ENCODE measurements around the gene SLC37A3.
A peak's percentile ranks its signal among the peaks of the same experiment; 100 is the strongest.
"Not testable (repeated sequence)": the region's sequence is repeated elsewhere in the genome, so short reads cannot be mapped to it uniquely, and the experiment has no call there.

Gene SLC37A3

DNA sequence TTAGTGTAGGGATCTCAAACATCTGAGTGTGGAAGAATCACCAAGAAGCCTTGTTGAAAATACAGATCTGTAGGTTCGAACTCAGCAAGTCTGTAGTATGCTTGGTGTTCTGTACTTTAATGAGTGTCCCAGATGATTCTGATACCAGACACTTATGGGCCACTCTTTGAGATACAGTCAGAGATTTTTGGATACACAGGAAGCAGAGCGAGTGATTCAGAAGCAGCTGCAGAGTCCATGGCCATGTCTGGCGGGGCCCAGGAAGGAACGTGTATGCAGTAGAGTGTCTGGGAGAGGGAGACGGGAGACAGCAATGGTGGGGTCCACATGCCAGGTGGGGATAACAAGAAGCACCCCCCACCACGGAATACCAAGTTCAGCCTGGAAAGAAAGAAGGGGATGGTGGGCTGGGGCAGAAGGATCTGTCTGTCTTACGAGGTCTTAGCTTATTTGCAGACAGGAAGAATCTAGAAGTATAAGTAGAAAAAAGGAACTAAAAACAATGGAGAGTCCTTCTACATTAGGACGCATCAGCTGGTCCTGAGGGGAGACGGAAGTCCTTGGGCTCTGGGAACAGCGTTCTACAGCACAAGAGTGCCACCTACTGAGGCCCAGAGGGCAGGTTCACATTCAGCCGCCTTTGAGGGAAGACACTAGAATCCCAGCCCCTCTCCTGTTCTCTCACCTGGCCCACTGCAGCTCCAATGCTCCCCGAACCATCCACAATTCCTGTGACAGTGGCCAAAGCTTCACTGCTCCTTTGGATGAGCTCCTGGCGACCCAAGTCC, 55.4 kb downstream of the SLC37A3 start:
- peak; percentile 56 for DNase-seq

DNA sequence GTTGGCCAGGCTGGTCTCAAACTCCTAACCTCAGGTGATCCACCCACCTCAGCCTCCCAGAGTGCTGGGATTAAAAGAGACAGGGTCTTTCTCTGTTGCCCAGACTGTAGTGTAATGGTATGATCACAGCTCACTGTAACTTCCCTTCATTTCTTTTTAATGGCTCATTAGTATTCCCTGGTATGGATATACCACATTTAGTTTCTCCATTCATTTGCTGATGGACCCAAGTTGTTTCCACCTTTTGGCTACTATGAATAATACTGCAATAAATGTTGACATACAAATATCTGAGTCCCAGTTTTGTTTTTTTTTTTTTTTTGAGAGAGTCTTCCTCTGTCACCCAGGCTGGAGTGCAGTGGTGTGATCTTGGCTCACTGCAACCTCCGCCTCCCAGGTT, 59.4 kb downstream of the SLC37A3 start:
- not testable (repeated sequence) for DNase-seq

DNA sequence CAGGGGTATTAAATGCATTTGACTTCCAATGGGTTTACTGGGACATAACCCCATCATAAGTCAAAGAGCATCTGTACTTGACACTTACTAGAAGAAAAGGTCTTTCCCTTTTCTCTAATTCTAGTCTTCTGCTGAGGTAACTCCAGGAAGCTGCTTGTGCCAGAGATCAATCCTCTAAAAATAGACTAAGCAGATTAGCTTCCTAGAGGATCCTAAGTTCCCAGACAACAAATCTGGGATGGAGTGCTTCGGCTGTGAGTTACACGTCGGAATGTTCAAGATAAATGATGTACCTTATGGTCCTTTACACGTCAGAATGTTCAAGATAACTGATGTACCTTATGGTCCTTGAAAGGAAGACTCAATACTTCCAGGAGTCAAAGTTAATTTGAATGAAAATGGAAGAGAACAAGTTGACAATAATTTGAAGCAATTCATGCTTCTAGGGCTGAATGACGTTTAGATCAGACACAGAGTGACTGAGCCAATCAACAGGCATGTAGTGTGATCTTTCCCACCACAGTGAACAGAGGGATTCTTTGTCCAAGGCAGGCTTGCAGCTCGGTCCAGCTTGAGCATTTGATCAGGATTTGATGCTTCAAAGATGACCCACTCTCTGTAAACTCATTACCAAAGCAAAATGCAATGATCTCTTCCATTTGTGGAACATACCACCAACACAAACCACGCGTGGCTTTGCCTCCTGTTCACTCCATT, 63.8 kb downstream of the SLC37A3 start:
- DNase-seq: no peak

DNA sequence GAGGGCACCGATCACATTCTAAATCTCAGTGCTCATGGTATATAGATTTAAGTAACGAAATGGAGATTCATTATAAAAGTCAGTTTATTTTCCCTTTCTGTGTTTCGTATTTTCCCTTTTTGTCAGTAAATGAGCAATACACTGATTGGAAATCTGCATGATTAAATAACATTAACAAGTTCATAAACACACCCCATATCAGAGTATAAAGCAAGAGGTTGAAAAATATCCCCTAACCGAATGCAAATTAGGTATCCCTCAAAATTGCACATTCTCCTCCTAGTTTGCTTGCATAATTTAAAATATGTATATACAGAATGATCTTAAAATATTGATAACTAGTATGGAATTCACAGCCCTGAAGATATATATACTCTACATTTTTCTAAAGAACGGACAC, 64.6 kb downstream of the SLC37A3 start:
- no peak for DNase-seq

DNA sequence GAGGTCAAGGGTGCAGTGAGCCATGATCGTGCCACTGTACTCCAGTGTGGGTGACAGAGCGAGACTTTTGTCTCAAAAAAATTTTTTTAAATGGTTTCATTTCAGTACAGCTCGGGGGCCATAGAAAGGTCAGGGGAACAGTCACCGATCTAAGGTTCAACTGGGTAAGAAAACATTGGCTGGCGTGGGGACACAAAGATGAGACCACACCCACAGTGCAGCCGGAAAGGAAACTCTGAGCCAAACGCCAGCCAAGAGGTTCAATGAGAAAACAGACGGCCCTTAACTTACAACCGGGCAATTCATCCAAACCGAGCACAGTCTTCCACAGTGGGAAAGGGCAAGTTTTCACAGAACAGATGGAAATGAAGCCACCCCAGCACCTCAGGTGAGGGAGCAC, 65.1 kb downstream of the SLC37A3 start:
- DNase-seq: no peak

DNA sequence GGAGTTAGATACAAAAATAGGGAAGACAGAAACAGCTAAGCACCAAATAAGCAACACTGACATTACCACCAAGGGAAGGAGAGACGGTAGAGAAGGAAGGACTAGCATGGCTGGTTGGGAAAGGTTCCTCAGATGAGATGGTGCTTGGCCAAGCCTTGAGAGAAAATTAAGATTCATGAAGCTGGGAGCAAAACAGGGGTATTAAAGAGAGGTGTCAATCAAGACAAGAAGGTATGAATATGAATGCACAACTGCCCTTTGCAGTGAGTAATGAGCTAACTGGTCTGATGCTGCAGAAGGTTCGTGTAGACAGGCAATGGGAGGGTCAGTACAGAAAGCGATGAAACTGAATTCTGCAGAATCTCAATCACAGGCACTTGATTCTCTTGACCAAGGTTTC, 67.7 kb downstream of the SLC37A3 start:
- no peak for DNase-seq

DNA sequence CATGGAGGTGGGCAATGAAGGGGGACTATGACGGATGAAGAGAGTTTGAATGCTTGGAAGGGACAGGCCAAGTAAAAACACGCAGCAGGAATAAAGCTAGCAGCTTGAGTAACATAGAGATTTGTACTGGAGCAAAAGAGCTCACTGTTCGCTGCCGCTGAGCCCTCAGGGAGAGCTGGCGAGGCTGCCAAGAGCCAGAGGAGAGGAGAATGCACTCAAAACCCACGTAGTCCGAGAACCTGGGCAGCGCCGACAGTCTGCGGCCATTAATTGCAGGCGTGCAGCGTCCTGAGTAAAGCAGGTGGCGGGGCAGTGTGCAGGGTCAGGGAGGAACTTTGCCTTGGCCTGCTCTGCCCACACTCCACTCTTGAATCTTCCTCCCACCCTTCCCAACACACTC, 68.2 kb downstream of the SLC37A3 start:
- DNase-seq: no peak

DNA sequence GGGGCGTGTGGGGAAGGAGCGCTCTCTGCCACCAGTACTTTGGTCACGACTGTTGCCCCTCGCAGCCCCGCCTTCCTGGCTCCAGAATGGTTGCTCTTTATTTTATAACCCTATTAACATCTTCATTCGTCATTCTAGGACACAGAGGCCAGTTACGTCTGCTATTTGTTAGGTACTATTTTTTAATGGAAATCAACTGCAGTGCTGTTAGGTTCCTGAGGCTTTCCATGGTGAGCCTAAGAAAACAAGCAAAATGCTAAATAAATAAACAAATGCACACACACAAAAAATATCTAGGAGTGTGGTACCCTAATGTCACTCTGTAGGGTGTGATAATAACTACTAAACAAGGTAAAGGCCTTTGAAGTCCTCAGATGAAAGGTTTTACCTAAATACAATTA, 71.1 kb downstream of the SLC37A3 start:
- DNase-seq: no peak

DNA sequence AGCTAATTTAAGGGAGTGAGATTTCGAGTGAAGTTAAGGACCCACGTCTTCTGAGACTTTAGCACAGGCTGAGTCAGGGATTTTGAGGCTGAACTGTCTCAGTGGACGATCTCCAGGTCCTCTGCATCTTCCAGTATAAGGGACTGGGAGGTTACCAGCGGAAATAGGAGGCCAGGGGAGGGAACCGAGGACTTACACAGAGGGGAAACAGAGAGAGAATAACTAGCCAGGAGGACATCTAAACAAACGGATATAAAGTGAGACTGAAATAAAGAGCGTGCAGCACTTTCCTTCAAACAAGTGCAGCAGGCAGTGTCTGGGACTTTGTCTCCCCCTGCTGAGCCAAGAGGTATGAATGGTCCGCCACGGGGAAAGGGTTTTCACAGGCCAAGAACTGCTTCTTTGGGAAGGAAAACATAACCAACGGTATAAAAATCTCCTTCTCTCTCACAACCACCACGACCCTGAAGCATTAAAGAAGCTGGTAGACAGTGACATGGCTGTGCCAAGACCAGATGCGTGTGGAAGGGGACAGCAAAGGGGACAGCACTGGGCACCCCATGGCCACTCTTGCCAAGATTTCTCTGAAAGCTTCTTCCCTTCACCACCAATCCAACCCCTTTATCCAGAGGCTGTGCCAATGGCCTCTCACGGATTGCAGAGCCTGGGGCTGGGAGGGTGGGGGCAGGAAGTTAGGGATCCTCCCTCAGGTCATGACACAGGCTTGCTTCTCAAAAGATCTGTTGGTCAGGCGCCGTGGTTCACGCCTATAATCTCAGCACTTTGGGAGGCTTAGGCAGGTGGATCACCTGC, 72.0 kb downstream of the SLC37A3 start:
- DNase-seq: peak; percentile 89

DNA sequence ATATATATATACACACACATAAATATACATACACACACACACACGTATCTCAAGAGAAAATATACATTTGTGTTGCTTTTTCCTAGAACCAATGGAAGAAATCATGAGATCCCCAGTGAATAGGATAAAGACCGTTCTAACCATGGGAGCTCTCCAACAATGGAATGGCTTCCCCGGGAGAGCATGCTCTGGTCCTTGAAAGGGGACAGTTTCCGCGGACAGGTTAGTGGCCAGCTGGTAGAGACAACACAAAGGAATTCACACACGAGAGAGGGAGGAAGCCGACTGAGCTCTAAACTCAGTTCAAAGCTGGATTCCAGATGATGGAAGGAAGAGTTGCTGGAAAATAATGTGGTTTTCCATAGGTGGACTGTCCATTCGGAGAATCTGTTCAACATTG, 72.7 kb downstream of the SLC37A3 start:
- peak; percentile 46 for DNase-seq

DNA sequence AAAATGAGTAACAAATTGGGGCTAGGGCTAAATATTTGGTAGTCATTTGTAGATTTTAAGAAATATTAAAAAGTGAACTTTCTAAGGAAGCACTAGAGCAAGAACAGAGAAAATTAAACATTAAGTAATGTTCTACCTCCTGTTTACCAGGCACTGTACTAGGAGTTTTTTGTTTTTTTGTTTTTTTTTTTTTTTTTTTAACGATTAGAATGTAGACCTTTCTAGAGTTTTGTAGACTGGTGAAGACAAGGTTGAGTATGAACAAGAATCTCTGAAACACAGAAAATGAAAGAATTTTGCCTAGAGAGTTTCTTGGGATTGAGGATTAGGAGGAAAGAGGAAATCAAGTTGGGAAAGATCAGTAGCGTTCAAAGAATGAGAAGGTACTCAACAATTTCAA, 73.6 kb downstream of the SLC37A3 start:
- DNase-seq: no peak

DNA sequence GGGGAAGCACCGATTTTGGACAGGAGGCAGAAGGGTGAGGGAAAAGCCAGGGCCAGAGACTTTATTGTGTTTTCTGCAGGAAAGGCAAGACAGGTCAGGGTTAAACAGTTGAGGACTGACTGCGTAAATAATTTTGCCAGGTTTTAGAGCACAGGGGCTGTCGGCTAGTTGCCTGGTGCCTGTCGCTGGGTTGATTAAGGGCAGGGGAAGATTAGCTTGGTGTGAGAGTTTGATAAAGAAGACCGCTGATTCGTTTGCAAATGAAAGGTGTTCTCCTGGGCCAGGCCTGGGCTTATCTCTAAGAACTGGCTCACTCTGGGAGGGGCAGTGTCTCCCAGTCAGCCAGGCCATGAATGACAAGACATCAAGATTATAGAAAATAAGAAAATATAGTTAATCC, 75.6 kb downstream of the SLC37A3 start:
- DNase-seq: no peak

DNA sequence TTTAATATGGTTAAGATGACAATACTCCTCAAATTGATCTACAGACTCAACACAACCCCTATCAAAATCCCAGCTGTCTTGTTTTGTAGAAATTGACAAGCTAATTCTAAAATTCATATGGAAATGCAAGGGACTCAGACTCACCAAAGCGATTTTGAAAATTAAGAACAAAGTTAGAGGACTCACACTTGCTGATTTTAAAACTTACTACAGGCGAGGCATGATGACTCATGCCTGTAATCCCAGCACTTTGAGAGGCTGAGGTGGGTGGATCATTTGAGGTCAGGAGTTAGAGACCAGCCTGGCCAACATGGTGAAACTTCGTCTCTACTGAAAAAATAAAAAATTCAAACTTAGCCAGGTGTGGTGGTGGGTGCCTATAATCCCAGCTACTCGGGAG, 78.3 kb downstream of the SLC37A3 start:
- DNase-seq: not testable (repeated sequence)

DNA sequence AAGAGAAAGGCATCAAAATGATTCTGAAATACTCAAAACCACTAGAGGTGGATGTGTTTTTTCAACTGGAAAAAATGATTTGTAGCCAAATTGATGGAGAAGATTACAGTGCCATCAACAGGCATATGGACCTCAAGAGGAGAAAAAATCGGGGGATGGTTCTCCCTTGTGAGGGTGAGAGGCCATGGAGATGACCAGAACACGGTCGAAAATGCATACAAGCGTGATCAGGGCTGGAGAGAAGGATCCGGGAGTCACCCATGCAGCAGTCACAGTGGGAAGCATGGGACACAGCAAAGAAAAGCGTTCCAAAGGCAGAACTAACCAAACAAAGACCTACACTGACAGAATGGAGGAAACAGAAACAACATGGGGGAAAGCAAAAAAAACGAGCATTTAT, 80.3 kb downstream of the SLC37A3 start:
- no peak for DNase-seq

DNA sequence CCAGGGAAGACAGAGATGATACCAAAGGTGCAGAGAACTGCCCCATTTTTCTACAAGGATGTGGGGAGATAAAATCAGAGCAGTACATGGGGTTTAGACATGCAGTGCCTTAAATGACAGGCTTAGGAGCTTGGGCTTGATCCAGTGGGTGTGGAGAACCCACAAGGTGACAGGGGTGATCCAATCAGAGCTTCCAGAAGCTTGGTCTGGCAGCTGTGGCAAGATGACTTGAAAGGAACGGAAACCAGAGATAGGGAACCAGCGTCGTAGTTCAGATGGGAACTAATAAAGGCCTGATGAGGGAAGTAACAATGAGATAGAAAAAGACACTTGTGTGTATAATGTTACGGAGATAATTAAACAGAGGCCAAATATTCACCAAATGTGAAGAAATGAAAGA, 80.7 kb downstream of the SLC37A3 start:
- DNase-seq: no peak

DNA sequence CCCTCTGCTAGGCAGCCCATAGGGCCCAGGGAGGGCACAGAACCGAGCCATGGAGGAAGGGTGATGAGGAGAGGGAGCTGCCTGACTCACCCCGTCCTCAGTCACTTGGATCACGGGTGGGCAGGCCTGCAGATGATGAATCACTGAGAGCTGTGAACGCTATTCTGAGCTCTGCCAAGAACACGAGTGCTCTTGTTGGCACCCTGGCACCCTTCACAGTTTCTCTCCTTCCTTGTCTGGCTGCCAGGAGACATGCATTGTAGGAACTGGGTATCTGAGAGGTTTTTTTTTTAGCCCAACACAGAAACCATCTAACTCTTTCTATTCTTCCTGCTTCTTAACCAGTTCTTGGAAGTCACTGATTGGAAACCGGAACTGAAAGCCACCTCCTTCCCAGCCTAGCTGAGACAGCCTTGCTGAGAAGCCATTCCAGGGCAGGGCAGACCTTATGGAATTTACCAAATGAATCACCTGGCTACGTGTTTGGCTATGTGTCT, 82.1 kb downstream of the SLC37A3 start:
- peak; percentile 40 for DNase-seq

DNA sequence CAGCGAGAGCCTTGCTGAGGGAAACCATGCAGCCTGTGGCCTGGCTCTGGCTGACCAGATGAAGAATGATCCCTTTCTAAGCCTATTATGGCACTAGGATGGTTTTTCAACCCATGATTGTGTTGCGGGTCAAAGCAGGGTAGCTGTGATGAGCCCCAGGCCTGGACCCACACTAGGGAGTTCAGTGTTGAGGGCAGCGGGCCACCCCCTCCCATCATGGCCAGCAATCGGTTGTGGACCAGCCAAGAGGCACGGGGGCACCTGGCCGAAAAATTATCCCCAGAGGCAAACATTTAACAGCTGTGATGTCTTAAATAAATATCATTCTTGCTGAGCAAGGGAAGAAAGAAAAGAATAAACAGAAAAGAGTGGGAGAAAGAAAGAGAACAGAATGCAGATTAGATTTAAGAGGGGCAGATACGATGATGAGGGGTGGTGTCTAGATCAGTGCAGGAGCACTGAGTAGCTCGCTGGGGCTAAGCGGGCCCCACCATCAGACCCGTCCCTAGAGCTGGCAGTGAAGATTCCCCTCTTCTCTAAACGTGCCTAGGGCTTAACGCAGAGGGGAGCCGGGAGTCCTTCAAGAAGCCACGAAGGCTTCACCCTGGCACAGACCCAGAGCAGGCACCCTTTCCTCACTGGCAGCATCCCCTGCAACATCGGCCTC, 82.7 kb downstream of the SLC37A3 start:
- no peak for DNase-seq

DNA sequence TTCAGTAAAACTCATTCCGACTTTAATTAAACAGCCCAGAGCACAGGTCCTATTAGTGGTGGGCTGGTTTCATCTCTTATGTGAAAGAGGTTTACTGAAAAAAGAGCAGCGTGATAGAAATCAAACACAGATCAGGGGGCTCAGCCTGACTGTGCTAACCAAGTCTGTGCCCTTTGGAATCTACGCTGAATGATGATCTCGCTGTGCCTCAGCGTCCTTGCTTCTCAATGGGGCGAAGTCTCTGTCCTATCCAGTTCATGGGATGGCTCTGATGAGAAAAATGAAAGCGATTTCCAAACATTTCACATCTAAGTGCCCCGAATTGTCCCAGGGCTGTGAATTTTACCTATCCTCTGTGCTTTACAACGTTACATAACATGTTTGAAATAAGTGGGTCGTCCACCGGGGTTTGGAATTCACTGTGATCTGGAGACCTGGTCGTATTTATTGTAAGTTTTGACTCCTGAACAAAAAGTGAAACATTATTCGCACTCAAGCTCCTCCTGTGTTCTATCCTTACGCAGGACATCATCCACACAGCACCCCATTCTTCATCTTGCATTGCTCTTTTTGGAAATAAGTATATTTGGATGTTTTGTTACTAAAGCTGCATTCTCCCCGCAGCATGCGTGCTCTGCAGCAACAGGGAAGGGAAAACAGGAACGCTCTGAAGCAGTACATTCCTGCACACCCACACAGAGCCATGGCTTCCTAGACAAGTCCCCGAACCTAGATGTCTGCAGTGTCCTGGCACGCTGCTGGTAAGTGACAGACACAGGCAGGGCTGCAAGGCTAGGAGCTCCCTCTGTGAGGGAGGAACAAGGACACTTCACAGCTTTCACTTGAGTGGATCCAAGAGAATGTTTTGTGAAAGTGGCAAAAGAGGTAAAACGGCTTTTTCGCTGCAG, 83.5 kb downstream of the SLC37A3 start:
- no peak for DNase-seq

DNA sequence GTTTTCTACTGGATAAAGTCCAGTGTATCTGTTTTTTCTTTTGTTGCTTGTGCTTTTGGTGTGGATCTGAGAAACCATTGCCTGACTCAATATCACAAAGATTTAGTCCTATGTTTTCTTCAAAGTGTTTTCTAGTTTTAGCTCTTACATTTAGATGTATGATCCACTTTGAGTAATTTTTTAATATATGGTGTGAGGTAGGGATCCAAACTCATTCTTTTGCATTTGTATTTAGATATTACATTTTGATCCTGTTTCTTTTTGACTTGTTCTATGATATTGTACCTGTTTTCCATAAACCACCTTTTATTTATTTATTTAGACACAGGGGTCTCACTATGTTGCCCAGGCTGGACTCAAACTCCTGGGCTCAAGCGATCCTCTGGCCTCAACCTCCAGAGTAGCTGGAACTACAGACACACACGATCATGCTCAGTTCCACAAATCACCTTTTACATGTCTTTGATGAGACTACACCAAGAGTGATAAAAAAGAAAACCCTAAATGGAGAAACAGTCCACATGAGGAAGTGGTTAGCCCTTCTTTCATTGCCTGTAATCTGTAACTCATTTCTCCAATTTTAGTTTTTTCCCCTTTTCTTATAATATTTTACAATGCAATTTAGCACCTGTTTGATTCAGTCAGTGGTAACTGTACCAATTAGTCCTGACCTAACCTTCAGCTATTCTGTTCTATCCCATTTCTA, 86.0 kb downstream of the SLC37A3 start:
- DNase-seq: no peak

DNA sequence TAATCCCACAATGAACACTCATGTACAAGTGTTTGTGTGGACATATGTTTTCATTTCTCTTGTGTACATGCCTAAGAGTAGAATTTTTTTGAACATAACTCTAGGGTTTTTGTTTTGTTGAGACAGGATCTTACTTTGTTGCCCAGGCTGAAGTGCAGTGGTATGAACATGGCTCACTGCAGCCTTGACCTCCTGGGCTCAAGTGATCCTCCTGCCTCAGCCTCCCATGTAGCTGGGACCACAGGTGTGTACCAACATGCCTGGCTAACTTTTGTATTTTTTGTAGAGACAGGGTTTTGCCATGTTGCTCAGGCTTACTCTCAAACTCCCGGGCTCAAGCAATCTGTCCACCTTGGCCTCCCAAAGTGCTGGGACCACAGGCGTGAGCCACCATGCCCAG, 87.2 kb downstream of the SLC37A3 start:
- not testable (repeated sequence) for DNase-seq

DNA sequence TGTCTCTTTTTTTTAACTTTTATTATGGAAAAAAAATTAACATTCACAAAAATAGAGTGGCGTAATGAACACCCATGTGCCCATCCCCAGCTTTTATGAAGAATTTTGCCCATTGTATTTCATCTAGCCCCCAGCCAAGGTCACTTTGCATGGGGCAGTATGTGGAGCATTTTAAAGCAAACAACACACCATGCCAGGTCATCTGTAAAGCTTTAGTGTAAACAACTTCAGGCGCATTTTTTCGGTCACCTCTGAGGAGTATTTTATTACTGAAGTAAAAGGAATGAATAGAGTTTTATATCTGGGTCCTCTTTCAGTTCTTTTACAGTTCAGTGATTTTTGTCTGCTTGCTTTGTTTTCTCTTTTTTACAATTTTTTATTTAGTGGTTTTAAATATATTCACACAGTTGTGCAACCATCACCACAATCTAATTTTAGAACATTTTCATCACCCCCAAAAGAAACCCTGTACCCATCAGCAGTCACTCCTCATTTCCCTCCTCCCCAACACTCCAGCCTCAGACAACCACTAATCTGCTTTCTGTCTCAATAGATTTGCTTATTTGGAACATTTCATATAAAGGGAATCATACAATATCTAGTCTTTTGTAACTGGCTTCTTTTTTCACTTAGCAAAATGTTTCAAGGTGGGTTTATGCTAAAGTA, 87.9 kb downstream of the SLC37A3 start:
- DNase-seq: peak; percentile 63
